Activated gamma-delta T cell treated with Interleukin-2 at 50 U/mL for 16 hours (primary cell): ENCODE data around the gene ING2.
"Not testable (repeated sequence)": the region's sequence is repeated elsewhere in the genome, so short reads cannot be mapped to it uniquely, and the experiment has no call there.

Experiments used
- DNase-seq: peaks from one replicate; pipeline ENCODE4 v3.0.0-alpha.2; 2020

ING2 gene

GRCh38 chr4:183552274-183553146, 47.7 kb downstream of the ING2 start:
- no peak for DNase-seq

GRCh38 chr4:183553147-183553478, 48.3 kb downstream of the ING2 start:
- DNase-seq, result not testable (repeated sequence)

- DNase-seq, result no peak
Observed at GRCh38 chr4:183553601-183554345, 48.9 kb downstream of the ING2 start.

GRCh38 chr4:183554346-183554686, 49.5 kb downstream of the ING2 start:
- no peak for DNase-seq

- DNase-seq, result no peak
Observed at GRCh38 chr4:183554878-183555585, 50.2 kb downstream of the ING2 start.

- no peak for DNase-seq
Observed at GRCh38 chr4:183556947-183557346, 52.1 kb downstream of the ING2 start.

GRCh38 chr4:183557611-183558010, 52.8 kb downstream of the ING2 start:
- DNase-seq, result no peak

- DNase-seq, result no peak
Observed at GRCh38 chr4:183558873-183559272, 54.0 kb downstream of the ING2 start.

- no peak for DNase-seq
Observed at GRCh38 chr4:183561905-183562304, 57.0 kb downstream of the ING2 start.
